IPS-18c (cell line): Measurements from ENCODE around the gene WNT7A.

Source experiments
- H3K4me3 ChIP-seq: 2 replicates; pipeline ENCODE4 v1.7.0; 2013; ENCODE audit warnings: low read depth, mild to moderate bottlenecking, low read length, moderate library complexity; ENCODE audit not compliant: insufficient read depth
- H3K9me3 ChIP-seq: one replicate; pipeline ENCODE4 v1.6.1; 2013; ENCODE audit warnings: mild to moderate bottlenecking, low read length, moderate library complexity; ENCODE audit not compliant: control insufficient read depth, insufficient read depth

Gene WNT7A

DNA sequence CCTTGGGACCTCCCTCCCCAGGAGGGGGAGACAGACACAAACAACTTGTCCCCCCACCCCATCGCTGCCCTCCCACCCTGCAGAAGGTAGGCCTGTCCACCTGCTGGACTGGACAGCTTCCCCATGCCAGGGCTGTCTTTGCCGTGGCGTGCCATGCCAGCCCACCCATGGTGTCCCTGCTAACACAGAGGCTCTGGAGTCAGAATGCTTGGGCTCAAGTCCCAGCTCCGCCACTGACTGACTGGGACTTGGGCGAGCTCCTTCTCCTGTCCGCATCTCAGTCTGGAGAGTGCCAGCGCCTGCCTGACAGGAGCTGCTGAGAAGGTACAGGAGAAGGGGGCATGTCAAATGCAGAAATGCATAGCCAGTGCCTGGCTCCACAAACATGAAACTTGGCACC, 23.9 kb downstream of the WNT7A start:
- H3K9me3 ChIP-seq, result no peaks in the 10 kb centered on the region
- no peak overlapping the region for H3K4me3 ChIP-seq

GRCh38 chr3:13854492-13854891, 25.4 kb downstream of the WNT7A start:
- Histone ChIP-seq H3K4me3 (no peak overlapping the region), H3K9me3 (no peaks in the 10 kb centered on the region)

- no peaks in the 10 kb centered on the region for H3K9me3 ChIP-seq
- H3K4me3 ChIP-seq, result no peak overlapping the region
Measured at GRCh38 chr3:13853978-13854296, 25.9 kb downstream of the WNT7A start.

DNA sequence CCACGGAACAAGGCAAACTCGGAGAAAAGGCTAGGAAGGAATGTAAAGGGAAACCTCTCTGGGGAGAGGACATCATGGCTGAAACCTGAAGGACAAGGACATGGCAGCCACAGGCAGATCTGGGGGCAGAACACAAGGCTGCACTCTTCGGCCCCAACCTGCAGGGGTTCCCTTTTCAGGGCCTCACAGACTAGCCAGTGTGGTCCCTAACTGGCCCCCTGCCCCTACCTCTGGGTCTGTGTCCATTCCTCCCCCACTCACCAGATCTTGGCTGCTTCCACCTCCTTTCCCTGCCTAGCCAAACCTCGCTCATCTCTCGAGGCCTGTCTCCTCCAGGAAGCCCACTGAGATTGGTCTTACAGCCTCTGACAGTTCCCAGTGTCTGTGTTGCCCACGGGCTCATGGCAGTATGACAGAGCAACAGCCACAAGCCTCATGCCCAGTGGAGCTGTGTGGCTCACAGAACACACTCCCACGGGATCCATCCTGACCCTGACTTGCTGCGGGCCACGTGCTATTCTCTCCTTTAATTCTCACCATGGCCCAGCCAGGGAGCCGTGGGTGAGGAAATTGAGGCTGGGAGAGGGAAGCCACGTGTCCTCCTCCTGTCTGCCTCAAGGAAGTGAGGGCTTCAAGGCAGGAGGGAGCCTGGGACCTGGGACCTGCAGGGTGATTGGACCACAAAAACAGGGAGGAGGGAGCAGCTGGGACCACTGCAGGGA, 26.5 kb downstream of the WNT7A start:
- no peak overlapping the region for H3K4me3 ChIP-seq

DNA sequence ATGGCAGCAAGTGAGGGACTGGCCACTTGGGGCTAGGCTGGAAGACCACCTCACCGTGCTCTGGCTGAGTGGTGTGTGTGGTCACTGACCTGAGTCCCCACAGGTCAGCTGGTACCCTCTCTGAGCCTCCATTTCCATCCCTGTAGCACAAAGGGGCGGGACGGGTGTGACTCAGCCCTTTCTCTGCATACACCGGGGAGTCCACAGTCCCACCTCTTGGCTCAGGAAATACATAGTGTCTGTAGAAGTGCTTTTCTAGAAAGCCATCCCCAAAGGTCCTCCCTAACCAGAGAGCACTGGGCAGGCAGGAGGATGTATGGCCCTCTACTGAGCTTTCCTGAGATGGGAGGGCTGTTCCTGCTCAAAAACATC, 27.2 kb downstream of the WNT7A start:
- H3K9me3 ChIP-seq, result no peaks in the 10 kb centered on the region
- no peak overlapping the region for H3K4me3 ChIP-seq

More for the DNA sequence above, 26.5 kb downstream of the WNT7A start:
- H3K9me3 ChIP-seq, result no peaks in the 10 kb centered on the region

DNA sequence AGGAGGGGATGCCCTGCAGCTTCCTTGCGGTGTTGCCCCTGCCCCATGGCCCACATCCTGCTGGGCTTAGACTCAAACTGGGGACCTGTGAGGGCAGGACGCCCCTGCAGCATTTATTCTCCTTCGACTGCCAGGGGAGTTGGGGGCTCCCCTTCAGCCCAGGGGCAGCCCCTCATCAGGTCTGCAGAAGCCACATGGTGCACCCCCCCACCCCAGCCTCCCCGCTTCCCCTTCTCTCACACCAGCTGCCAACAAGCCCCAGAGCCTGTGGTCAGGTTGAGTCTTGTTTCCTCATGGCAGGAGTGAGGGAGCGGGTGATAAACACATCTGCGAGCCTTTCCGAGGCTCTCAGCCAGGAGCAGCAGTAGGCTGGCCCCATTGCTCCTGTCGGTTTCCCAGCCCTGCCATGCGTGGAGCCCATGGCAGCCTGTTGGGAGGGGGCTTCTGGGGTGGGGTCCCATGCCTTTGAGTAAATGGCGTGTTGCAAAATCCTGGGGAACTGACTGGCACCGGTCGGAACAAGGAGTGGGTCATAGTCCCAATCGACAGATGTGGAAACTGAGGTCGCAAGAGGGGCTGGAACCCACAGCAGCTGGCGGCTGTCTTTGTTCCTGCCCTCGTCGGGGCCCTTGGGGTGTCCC, 27.8 kb downstream of the WNT7A start:
- Histone ChIP-seq H3K9me3 (no peaks in the 10 kb centered on the region), H3K4me3 (no peak overlapping the region)

GRCh38 chr3:13851091-13851849, 28.6 kb downstream of the WNT7A start:
- H3K4me3 ChIP-seq, result no peak overlapping the region
- no peaks in the 10 kb centered on the region for H3K9me3 ChIP-seq

GRCh38 chr3:13850161-13850945, 29.5 kb downstream of the WNT7A start:
- Histone ChIP-seq H3K9me3 (no peaks in the 10 kb centered on the region), H3K4me3 (no peak overlapping the region)

DNA sequence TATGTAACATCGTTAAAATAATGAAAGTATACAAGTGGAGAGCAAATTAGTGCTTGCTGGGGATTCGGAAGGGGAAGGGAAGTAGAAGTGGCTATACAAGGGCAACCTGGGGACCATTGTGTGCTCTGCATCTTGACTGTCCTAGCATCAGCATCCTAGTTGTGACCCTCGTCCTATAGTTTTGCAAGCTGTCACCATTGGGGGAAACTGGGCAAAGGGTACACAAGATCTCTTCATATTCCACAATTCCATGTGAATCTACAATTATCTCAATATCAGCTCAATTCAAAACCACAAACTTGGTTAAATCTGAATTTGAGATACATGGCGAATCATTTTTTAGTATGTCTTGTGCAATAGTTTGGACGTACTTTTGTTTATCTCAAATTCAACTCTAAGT, 30.9 kb downstream of the WNT7A start:
- Histone ChIP-seq H3K9me3 (peaks cover 2% of the 10 kb centered on the region), H3K4me3 (no peak overlapping the region)

GRCh38 chr3:13846716-13847570, 32.9 kb downstream of the WNT7A start:
- peaks cover 2% of the 10 kb centered on the region for H3K9me3 ChIP-seq
- H3K4me3 ChIP-seq, result no peak overlapping the region

GRCh38 chr3:13846238-13846637, 33.6 kb downstream of the WNT7A start:
- Histone ChIP-seq H3K9me3 (peaks cover 2% of the 10 kb centered on the region), H3K4me3 (no peak overlapping the region)

GRCh38 chr3:13845806-13846205, 34.1 kb downstream of the WNT7A start:
- H3K9me3 ChIP-seq, result peaks cover 2% of the 10 kb centered on the region
- H3K4me3 ChIP-seq, result no peak overlapping the region

- Histone ChIP-seq H3K4me3 (no peak overlapping the region), H3K9me3 (peaks cover 2% of the 10 kb centered on the region)
Measured at GRCh38 chr3:13844911-13845310, 35.0 kb downstream of the WNT7A start.

GRCh38 chr3:13844286-13844685, 35.6 kb downstream of the WNT7A start:
- peaks cover 2% of the 10 kb centered on the region for H3K9me3 ChIP-seq
- H3K4me3 ChIP-seq, result no peak overlapping the region

GRCh38 chr3:13843351-13843750, 36.5 kb downstream of the WNT7A start:
- H3K4me3 ChIP-seq, result no peak overlapping the region
- H3K9me3 ChIP-seq, result peaks cover 2% of the 10 kb centered on the region

DNA sequence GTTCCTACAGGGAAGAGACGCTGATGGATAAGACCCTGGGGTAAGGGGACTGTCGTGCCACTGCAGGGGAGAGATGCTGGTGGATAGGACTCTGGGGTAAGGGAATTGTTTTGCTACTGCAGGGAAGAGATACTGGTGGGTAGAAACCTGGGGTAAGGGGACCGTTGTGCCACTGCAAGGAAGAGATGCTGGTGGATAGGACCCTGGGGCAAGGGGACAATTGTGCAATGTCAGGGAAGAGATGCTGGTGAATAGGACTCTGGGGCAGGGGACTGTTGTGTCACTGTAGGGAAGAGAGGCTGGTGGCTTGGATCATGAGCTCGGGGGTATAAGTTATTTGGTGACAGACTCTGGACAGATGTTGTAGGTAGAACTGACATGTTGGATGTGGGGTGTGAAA, 37.6 kb downstream of the WNT7A start:
- no peak overlapping the region for H3K4me3 ChIP-seq
- H3K9me3 ChIP-seq, result peaks cover 2% of the 10 kb centered on the region

GRCh38 chr3:13841826-13842225, 38.0 kb downstream of the WNT7A start:
- H3K9me3 ChIP-seq, result peaks cover 2% of the 10 kb centered on the region
- H3K4me3 ChIP-seq, result no peak overlapping the region
